Neural cell (in vitro differentiated cells): ENCODE measurements around the gene LZTS2. TPM values are rescaled to one million over a fixed set of nuclear protein-coding genes. Genes with fewer than 3 reads are reported as not detected.

Experiments used
- H2AFZ ChIP-seq: fragments of 200-600, 300-800 bp; sonication (generic), shearing (Covaris generic); 2 replicates; pipeline ENCODE4 v1.6.0; 2014; ENCODE audit warnings: low read depth, mild to moderate bottlenecking, antibody characterized with exemption, low read length, moderate library complexity
- H3F3A ChIP-seq: fragments of 200-600 bp; shearing (Covaris generic); 2 replicates; pipeline ENCODE4 v1.6.1; 2016; ENCODE audit warnings: mild to moderate bottlenecking, moderate library complexity, mixed read lengths, antibody characterized with exemption, low read length; ENCODE audit not compliant: insufficient read depth, poor library complexity, severe bottlenecking
- H3K27ac ChIP-seq: fragments of 200-600, 300-800 bp; sonication (generic), shearing (Covaris generic); 2 replicates; pipeline ENCODE4 v1.5.1; 2014; ENCODE audit warnings: mild to moderate bottlenecking, low read length, moderate library complexity
- H3K27me3 ChIP-seq: fragments of 300-800, 200-600 bp; sonication (generic), shearing (Covaris generic); 2 replicates; pipeline ENCODE4 v1.6.0; 2014; ENCODE audit warnings: mild to moderate bottlenecking, low read depth, low read length, moderate library complexity; ENCODE audit not compliant: insufficient read depth
- H3K36me3 ChIP-seq: fragments of 300-800, 200-600 bp; sonication (generic), shearing (Covaris generic); 2 replicates; pipeline ENCODE4 v1.5.1; 2014; ENCODE audit warnings: mild to moderate bottlenecking, antibody characterized with exemption, low read length, moderate library complexity; ENCODE audit not compliant: insufficient read depth
- H3K4me2 ChIP-seq: fragments of 300-800, 200-600 bp; sonication (generic), shearing (Covaris generic); 2 replicates; pipeline ENCODE4 v1.6.0; 2014; ENCODE audit warnings: mild to moderate bottlenecking, low read length
- H3K4me3 ChIP-seq: fragments of 300-800, 200-600 bp; sonication (generic), shearing (Covaris generic); 2 replicates; pipeline ENCODE4 v1.5.1; 2014; ENCODE audit warnings: mild to moderate bottlenecking, low read length, moderate library complexity
- H3K79me2 ChIP-seq: fragments of 200-600 bp; shearing (Covaris generic); replicated peaks from 2 replicates; pipeline ENCODE4 v1.6.0; 2014; ENCODE audit warnings: mild to moderate bottlenecking, low read length, moderate library complexity; ENCODE audit not compliant: insufficient read depth
- H3K9ac ChIP-seq: fragments of 300-800, 200-600 bp; sonication (generic), shearing (Covaris generic); 2 replicates; pipeline ENCODE4 v1.6.1; 2016; ENCODE audit warnings: mild to moderate bottlenecking, low read length, mixed read lengths
- H3K9me2 ChIP-seq: fragments of 200-600 bp; shearing (Covaris generic); 2 replicates; pipeline ENCODE4 v1.6.1; 2016; ENCODE audit warnings: mild to moderate bottlenecking, low read length, mixed read lengths; ENCODE audit not compliant: insufficient read depth
- H3K9me3 ChIP-seq: fragments of 200-600, 300-800 bp; sonication (generic), shearing (Covaris generic); 2 replicates; pipeline ENCODE4 v1.6.1; 2016; ENCODE audit warnings: mild to moderate bottlenecking, mixed run types, low read length, moderate library complexity, mixed read lengths
- H4K20me1 ChIP-seq: fragments of 200-600 bp; shearing (Covaris generic); 2 replicates; pipeline ENCODE4 v1.6.1; 2016; ENCODE audit warnings: mild to moderate bottlenecking, mixed run types; ENCODE audit not compliant: insufficient read depth
- EP300 ChIP-seq: fragments of 450-650 bp; conservative IDR thresholded peaks from 2 replicates; pipeline ENCODE4 v1.6.1; 2014; ENCODE audit warnings: antibody characterized with exemption, mild to moderate bottlenecking, moderate library complexity; ENCODE audit not compliant: poor library complexity, severe bottlenecking
- EZH2 ChIP-seq: fragments of 200-600, 300-800 bp; shearing (Covaris generic), sonication (generic); IDR thresholded peaks from 2 replicates; pipeline ENCODE4 v1.6.1; 2014; ENCODE audit warnings: antibody characterized with exemption, low read length, borderline replicate concordance, mild to moderate bottlenecking; ENCODE audit not compliant: insufficient read depth, poor library complexity, severe bottlenecking
- MXI1 ChIP-seq: fragments of 450-650 bp; conservative IDR thresholded peaks from 2 replicates; pipeline ENCODE4 v1.6.1; 2014; ENCODE audit warnings: antibody characterized with exemption, mild to moderate bottlenecking; ENCODE audit not compliant: poor library complexity, severe bottlenecking
- POLR2AphosphoS5 ChIP-seq: IDR thresholded peaks from 2 replicates; pipeline ENCODE4 v1.6.1; 2012
- RAD21 ChIP-seq: fragments of 450-650 bp; conservative IDR thresholded peaks from 2 replicates; pipeline ENCODE4 v1.6.1; 2014; ENCODE audit warnings: antibody characterized with exemption, mild to moderate bottlenecking, moderate library complexity
- SMC3 ChIP-seq: fragments of 450-650 bp; conservative IDR thresholded peaks from 2 replicates; pipeline ENCODE4 v1.6.1; 2014; ENCODE audit warnings: antibody characterized with exemption, mild to moderate bottlenecking, moderate library complexity; ENCODE audit not compliant: poor library complexity
- TAF1 ChIP-seq: IDR thresholded peaks from 2 replicates; pipeline ENCODE4 v1.6.1; 2012; ENCODE audit warnings: low read depth
- polyA plus RNA-seq: library from polyadenylated mRNA; depleted of rRNA; stranded (reverse); fragments of >200 nt; gene quantifications from 2 replicates; pipeline ENCODE4 v1.2.3, GENCODE V29; 2014
- TF ChIP-seq, protein P1 (sequence below): IDR thresholded peaks from 2 replicates; pipeline ENCODE4 v1.6.1; 2012; ENCODE audit warnings: borderline replicate concordance
- TF ChIP-seq, protein P2 (sequence below): fragments of 450-650 bp; IDR thresholded peaks from 2 replicates; pipeline ENCODE4 v1.5.1; 2014; ENCODE audit warnings: antibody characterized with exemption, mild to moderate bottlenecking, moderate library complexity; ENCODE audit not compliant: poor library complexity, severe bottlenecking

Gene LZTS2
- polyA plus RNA-seq, 1 donor from 2014 or later, result 40.1 TPM

DNA sequence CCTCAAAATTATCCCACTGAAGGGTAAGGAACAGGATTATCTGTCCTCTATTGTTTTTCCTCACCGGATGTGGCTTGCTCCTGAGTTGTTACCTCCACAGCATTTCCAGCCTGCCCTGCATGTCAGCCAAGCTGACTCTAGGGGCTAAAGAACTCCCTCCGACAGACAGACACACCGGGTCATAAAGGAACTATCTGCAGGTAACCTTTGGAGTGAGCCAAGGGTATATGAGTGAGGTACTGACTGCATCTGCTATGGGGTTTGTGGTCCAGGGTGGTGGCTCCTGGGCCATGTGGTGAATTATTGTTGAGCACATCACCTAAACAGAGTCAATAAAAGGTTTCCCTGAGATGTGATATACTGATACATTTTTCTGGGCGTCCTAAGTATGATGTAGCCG, 55.3 kb downstream of the LZTS2 start:
- Histone ChIP-seq H4K20me1 (no peaks in the 10 kb centered on the region), H3F3A (no peaks in the 10 kb centered on the region), H3K4me2 (no peak overlapping the region), H3K4me3 (no peak overlapping the region), H3K27ac (no peak overlapping the region), H3K79me2 (no peaks in the 10 kb centered on the region), H3K27me3 (peaks cover 23% of the 10 kb centered on the region), H3K36me3 (no peaks in the 10 kb centered on the region), H3K9me2 (no peaks in the 10 kb centered on the region), H2AFZ (no peak overlapping the region), H3K9ac (no peak overlapping the region), H3K9me3 (no peaks in the 10 kb centered on the region)
- TF ChIP-seq TAF1 (no peak), MXI1 (no peak), SMC3 (no peak), RAD21 (no peak), EZH2 (no peak), EP300 (no peak), POLR2AphosphoS5 (no peak)
- TF ChIP-seq, protein P1, sequence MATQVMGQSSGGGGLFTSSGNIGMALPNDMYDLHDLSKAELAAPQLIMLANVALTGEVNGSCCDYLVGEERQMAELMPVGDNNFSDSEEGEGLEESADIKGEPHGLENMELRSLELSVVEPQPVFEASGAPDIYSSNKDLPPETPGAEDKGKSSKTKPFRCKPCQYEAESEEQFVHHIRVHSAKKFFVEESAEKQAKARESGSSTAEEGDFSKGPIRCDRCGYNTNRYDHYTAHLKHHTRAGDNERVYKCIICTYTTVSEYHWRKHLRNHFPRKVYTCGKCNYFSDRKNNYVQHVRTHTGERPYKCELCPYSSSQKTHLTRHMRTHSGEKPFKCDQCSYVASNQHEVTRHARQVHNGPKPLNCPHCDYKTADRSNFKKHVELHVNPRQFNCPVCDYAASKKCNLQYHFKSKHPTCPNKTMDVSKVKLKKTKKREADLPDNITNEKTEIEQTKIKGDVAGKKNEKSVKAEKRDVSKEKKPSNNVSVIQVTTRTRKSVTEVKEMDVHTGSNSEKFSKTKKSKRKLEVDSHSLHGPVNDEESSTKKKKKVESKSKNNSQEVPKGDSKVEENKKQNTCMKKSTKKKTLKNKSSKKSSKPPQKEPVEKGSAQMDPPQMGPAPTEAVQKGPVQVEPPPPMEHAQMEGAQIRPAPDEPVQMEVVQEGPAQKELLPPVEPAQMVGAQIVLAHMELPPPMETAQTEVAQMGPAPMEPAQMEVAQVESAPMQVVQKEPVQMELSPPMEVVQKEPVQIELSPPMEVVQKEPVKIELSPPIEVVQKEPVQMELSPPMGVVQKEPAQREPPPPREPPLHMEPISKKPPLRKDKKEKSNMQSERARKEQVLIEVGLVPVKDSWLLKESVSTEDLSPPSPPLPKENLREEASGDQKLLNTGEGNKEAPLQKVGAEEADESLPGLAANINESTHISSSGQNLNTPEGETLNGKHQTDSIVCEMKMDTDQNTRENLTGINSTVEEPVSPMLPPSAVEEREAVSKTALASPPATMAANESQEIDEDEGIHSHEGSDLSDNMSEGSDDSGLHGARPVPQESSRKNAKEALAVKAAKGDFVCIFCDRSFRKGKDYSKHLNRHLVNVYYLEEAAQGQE, result no peak

DNA sequence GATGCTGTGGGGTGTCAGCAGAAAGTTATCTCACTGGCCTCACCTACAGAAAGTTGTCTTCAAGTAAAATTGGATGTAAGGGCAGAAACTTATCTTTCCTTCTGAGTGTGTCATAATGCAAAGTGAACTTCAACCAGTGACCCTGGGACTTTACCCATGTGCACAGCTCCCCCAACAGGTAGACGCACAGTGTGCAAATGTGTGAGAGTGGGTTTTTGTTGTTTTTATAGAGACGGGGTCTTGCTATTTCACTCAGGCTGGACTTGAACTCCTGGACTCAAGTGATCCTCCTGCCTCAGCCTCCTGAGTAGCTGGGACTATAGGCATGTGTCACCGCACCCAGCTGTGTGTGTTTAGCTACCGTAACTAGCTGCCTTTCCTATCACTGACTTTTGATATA, 55.8 kb downstream of the LZTS2 start:
- H3K79me2 ChIP-seq, result no peaks in the 10 kb centered on the region
- TF ChIP-seq EP300 (no peak), TAF1 (no peak), RAD21 (no peak), SMC3 (no peak), POLR2AphosphoS5 (no peak), EZH2 (no peak)
- TF ChIP-seq, protein P2, sequence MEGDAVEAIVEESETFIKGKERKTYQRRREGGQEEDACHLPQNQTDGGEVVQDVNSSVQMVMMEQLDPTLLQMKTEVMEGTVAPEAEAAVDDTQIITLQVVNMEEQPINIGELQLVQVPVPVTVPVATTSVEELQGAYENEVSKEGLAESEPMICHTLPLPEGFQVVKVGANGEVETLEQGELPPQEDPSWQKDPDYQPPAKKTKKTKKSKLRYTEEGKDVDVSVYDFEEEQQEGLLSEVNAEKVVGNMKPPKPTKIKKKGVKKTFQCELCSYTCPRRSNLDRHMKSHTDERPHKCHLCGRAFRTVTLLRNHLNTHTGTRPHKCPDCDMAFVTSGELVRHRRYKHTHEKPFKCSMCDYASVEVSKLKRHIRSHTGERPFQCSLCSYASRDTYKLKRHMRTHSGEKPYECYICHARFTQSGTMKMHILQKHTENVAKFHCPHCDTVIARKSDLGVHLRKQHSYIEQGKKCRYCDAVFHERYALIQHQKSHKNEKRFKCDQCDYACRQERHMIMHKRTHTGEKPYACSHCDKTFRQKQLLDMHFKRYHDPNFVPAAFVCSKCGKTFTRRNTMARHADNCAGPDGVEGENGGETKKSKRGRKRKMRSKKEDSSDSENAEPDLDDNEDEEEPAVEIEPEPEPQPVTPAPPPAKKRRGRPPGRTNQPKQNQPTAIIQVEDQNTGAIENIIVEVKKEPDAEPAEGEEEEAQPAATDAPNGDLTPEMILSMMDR, result no peak
- TF ChIP-seq, protein P1, result no peak
- H3K27ac ChIP-seq, result no peak overlapping the region
- no peaks in the 10 kb centered on the region for H4K20me1 ChIP-seq
- no peak overlapping the region for H3K4me3 ChIP-seq
- H3K9ac ChIP-seq, result no peak overlapping the region
- H3F3A ChIP-seq, result no peaks in the 10 kb centered on the region
- peaks cover 18% of the 10 kb centered on the region for H3K27me3 ChIP-seq
- no peak overlapping the region for H2AFZ ChIP-seq
- no peaks in the 10 kb centered on the region for H3K9me3 ChIP-seq
- H3K4me2 ChIP-seq, result no peak overlapping the region
- no peaks in the 10 kb centered on the region for H3K9me2 ChIP-seq
- no peaks in the 10 kb centered on the region for H3K36me3 ChIP-seq
